ENCODE measurements around the gene TOX2.

DNA sequence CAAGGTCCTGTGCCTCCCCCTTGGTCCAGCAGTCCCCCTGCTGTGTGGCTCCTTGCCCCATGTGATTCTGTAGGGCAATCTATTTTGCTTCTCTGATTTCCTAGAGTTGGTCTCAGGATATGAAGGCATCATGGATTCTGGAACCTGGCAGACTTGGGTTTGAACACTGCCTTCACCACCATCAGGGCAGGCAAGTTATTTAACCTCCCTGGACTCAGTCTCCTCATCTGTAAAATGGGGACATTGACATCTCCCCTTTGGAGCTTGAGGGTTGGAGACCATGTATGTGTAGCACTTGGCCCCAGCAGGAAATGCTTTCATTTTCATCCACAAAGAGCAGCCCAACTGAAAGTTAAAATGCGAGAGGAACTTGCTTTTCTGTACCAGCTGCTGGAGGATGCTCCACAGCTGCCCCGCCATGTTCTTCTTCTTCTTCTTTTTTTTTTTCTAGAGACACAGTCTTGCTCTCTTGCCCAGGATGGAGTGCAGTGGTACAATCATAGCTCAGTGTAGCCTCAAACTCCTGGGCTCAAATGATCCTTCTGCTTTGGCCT is 6.7 kb downstream of the TOX2 start:
- TF ChIP-seq, protein P1, sequence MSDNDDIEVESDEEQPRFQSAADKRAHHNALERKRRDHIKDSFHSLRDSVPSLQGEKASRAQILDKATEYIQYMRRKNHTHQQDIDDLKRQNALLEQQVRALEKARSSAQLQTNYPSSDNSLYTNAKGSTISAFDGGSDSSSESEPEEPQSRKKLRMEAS (IDR thresholded peaks at IDR 0.05), result no peak
- TF ChIP-seq, protein P2, sequence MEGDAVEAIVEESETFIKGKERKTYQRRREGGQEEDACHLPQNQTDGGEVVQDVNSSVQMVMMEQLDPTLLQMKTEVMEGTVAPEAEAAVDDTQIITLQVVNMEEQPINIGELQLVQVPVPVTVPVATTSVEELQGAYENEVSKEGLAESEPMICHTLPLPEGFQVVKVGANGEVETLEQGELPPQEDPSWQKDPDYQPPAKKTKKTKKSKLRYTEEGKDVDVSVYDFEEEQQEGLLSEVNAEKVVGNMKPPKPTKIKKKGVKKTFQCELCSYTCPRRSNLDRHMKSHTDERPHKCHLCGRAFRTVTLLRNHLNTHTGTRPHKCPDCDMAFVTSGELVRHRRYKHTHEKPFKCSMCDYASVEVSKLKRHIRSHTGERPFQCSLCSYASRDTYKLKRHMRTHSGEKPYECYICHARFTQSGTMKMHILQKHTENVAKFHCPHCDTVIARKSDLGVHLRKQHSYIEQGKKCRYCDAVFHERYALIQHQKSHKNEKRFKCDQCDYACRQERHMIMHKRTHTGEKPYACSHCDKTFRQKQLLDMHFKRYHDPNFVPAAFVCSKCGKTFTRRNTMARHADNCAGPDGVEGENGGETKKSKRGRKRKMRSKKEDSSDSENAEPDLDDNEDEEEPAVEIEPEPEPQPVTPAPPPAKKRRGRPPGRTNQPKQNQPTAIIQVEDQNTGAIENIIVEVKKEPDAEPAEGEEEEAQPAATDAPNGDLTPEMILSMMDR (IDR thresholded peaks at IDR 0.05; ENCODE audit: control extremely low read depth in 1 of 3, insufficient read depth in 1 of 3, low read depth in 1 of 3, low read length in 3 of 3), result no peak
- TF ChIP-seq TEAD4 (IDR thresholded peaks at IDR 0.05; ENCODE audit: low read depth, low read length), result no peak
- no peak for TF ChIP-seq RAD21 (IDR thresholded peaks at IDR 0.05 in 1 of 2, conservative IDR thresholded peaks at IDR 0.05 in 1 of 2; ENCODE audit: low read depth in 2 of 2, low read length in 2 of 2)
- no peak for TF ChIP-seq POLR2AphosphoS5 (IDR thresholded peaks at IDR 0.05; ENCODE audit: low read depth, low read length)
- no peak for TF ChIP-seq TAF1 (IDR thresholded peaks at IDR 0.05; ENCODE audit: low read depth, low read length)
- no peak for TF ChIP-seq SIX5 (IDR thresholded peaks at IDR 0.05; ENCODE audit: low read depth, low read length)
- TF ChIP-seq, protein P3, sequence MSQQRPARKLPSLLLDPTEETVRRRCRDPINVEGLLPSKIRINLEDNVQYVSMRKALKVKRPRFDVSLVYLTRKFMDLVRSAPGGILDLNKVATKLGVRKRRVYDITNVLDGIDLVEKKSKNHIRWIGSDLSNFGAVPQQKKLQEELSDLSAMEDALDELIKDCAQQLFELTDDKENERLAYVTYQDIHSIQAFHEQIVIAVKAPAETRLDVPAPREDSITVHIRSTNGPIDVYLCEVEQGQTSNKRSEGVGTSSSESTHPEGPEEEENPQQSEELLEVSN (IDR thresholded peaks at IDR 0.05), result no peak
- TF ChIP-seq RBBP5 (IDR thresholded peaks at IDR 0.05; ENCODE audit: borderline replicate concordance, low read depth, low read length), result no peak
- no peak for TF ChIP-seq POLR2A (IDR thresholded peaks at IDR 0.05; ENCODE audit: control extremely low read depth in 1 of 2, low read depth in 2 of 2, low read length in 2 of 2)
- no peak for TF ChIP-seq JUN (IDR thresholded peaks at IDR 0.05; ENCODE audit: low read depth, low read length)
- TF ChIP-seq, protein P4, sequence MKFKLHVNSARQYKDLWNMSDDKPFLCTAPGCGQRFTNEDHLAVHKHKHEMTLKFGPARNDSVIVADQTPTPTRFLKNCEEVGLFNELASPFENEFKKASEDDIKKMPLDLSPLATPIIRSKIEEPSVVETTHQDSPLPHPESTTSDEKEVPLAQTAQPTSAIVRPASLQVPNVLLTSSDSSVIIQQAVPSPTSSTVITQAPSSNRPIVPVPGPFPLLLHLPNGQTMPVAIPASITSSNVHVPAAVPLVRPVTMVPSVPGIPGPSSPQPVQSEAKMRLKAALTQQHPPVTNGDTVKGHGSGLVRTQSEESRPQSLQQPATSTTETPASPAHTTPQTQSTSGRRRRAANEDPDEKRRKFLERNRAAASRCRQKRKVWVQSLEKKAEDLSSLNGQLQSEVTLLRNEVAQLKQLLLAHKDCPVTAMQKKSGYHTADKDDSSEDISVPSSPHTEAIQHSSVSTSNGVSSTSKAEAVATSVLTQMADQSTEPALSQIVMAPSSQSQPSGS (IDR thresholded peaks at IDR 0.05; ENCODE audit: low read length), result no peak
- no peak for TF ChIP-seq BCL11A (IDR thresholded peaks at IDR 0.05; ENCODE audit: low read depth in 2 of 2, low read length in 2 of 2)

All from H1 (cell line).